Fibroblast of skin of abdomen (primary cell): ENCODE data around the gene RAPGEF1.

Experiments used
- DNase-seq: peaks from one replicate; pipeline ENCODE4 v3.0.0-alpha.2; 2013

RAPGEF1 gene

GRCh38 chr9:131747352-131747751, 7.5 kb upstream of the RAPGEF1 start:
- DNase-seq: peak; percentile 42

DNA sequence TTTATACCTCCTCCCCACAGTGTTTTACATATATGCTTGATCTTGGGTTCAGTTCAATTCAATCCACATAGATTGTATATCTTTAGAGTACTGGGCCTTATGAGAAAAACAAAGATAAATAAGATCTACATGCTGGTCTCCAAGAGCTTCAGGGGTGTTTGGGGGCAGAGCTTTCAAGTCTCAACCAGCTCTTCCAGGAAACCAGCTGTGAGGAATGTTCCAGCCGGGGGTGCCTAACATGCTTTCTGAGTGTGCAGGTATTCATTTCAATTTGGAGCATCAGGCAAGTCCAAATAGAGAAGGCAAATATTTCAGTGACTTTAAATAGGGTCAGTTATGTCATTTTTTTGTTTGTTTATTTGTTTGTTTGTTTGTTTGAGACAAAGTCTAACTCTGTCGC, 5.7 kb upstream of the RAPGEF1 start:
- no peak for DNase-seq

DNA sequence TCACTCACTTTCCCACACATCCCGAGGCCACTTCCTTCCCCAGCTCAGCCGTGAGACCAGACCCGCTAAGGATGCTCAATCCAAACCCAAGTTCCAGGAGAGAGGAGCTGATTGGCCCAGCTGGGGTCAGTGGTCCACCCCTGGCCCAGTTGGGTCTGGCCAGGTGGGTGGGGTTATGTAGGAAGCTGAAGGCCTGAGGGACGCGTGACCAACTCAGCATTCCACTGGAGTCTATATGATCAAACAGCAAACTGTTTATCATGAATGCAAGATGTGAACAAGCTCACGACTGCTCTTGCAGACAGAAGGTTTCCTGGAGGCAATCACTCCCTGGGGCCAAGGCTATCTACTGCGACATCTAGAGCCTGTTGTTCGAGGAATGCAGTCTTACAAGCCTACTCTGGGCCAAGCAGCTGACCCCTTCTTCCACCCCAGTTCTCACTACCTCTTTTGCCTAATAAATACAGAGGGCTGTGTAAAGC, 4.9 kb upstream of the RAPGEF1 start:
- no peak for DNase-seq

- DNase-seq: no peak
Observed at GRCh38 chr9:131744171-131744719, 4.4 kb upstream of the RAPGEF1 start.

DNA sequence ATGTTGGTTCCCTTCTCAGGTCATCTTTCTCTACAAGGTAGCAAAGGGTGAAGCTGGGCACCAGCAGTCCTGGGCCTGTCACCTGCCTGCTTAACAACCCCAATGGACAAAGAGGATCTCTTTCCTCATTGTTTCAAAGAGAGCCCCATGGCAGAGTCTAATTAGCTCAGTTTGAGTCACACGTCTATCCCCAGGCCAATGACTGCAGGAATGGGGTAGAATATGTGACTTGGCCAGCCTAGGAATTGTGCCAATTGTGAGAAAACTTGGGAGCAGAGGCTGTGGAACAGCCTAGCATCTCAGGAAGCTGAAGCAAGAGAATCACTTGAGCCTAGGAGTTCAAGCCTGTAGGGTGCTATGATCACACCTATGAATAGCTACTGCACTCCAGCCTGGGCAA, 3.6 kb upstream of the RAPGEF1 start:
- no peak for DNase-seq

- no peak for DNase-seq
Observed at GRCh38 chr9:131743096-131743495, 3.2 kb upstream of the RAPGEF1 start.

- no peak for DNase-seq
Observed at GRCh38 chr9:131740898-131741297, 1.0 kb upstream of the RAPGEF1 start.

GRCh38 chr9:131739133-131739958, 530 bp downstream of the RAPGEF1 start:
- DNase-seq: peak; percentile 31

GRCh38 chr9:131738293-131739132, 1.4 kb downstream of the RAPGEF1 start:
- DNase-seq: no peak

GRCh38 chr9:131737426-131737825, 2.5 kb downstream of the RAPGEF1 start:
- no peak for DNase-seq

DNA sequence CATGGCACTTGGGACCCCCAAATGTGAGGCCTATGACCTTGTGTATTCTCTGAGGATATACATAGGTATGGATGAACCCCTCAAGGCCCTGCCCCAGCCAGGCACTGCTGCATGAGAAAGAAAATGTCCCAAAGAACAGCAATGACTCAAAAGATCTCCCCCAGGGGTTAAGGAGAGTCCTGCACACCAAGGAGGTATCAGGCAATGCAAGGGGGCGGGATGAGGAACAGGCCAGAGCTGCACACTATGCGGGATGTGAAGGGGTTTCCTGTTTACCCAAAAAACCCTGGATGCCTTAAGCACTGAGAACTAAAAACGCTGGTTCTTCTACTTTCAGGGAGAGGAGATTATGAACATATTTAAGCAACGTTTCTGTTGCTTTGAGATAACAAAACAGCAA, 3.4 kb downstream of the RAPGEF1 start:
- no peak for DNase-seq

- no peak for DNase-seq
Observed at GRCh38 chr9:131735238-131736128, 4.4 kb downstream of the RAPGEF1 start.

DNA sequence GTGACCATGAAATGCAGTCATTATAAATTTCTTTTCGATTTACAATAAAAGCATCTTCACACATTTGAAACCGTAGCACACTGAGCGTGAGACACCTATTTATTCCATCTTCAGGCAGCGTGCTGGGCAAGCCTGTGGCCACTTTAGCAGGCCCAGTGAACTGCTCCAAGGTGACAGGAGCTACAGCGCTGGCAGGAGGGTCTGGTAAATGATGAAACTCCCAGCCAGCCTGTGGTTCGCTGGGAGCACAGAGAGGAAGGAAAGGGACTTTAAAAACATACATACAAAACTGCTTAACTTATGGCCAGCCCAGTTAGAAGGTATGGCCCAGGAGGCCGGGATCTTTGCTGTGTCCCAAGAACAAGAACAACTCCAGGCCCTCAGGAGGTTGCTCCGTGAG, 5.1 kb downstream of the RAPGEF1 start:
- no peak for DNase-seq

DNA sequence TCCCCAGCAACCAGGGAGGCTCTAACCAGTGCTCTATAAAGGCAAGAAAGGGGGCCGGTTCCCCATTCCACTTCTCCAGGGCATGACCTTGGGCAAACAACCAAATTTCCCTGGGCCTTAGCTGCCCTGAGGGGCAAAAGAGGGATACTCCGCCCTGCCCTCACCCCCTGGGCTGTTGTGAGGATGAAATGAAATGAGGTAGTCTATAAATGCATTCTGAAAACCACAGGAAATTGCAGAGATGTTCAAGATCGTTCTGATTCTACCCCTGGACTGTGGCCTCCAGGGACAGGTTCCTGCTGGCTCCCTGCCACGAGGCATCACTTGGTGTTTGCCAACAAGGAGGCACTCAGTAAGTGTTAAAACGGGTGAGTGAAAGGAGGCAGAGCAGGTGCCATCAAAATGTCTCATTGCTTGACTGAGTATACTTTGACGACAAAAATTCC, 5.7 kb downstream of the RAPGEF1 start:
- DNase-seq: no peak

GRCh38 chr9:131733541-131734061, 6.3 kb downstream of the RAPGEF1 start:
- peak; percentile 90 for DNase-seq

- DNase-seq: no peak
Observed at GRCh38 chr9:131732636-131733289, 7.1 kb downstream of the RAPGEF1 start.

DNA sequence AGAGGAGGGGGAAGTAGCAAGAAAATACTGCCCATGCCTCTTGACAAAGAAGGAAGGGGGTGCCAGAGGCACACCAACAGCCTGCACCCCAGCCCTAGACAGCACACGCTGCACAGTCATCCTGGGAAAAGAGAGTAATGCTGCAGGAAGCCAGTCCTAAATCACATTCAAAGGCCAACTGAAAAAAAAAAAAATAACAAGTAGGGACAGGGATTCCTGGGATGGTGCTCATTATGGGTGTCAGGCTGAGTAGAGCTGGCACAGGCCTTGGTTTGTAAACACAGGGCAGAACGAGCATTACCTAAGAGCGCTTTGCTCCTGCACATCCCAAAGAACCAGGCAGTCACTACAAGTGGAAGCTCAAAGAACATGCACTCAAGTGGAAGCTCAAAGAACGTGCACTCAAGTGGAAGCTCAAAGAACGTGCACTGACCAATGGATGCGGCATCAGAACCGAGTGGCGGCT, 7.8 kb downstream of the RAPGEF1 start:
- peak; percentile 36 for DNase-seq

DNA sequence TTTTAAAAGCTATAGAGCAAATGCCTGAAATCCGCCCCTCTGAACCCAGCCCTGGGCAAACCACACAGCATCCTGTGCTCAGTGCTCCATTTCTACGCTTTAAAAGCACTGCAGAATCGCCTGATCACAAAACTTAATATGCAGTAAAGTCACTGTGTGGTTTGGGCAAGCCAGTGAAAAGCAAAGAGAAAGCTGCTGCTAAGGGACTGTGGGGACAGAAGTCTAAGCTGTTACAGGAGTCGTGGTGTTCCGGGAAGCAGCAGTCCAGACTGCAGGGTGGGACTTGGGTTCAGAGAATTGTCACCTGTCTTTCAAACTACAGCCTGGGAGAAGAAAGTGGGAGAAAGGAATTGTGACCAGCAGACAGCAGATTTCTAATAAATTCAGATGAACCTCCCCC, 8.2 kb downstream of the RAPGEF1 start:
- DNase-seq: no peak

- DNase-seq: no peak
Observed at GRCh38 chr9:131731237-131731636, 8.6 kb downstream of the RAPGEF1 start.

DNA sequence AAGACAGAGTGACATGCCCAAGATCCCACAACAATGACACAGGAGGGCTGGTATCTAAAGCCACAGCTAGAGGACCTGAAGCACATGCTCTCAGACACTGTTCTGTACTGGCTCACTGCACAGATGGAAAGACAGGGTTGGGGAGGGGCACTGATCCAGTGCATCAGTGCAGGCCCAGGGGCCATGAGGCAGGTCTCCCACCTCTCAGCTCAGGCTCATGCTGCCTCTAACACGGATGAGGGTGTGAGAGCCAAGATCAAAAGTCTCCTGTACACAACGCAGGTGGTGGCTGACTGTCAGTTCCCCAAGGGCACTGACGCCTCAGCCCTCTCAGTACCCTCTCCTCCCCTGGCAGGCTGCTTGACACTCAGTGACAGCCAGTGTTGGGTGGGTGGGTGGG, 10.9 kb downstream of the RAPGEF1 start:
- no peak for DNase-seq

DNA sequence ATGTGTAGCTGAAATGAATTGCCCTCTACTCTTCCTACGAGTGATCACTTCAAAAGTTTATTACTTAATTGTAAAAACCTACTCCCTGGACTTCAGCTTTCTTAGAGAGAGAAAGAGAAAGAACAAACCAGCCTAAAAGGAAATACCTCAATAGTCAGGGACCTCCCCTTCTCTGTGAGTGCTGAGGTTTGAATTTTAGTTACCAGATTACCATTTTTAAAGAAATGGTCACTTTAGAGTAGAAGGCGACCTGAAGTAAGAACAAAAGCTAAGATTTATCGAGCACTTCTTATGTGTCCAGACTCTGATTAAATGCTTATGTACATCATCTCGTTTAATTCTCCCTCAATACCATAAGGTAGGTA, 11.3 kb downstream of the RAPGEF1 start:
- DNase-seq: no peak
